Vagina (tissue), 2 donors: ENCODE results near the gene DLEC1. TPM values are rescaled to one million over a fixed set of nuclear protein-coding genes. Genes with fewer than 3 reads are reported as not detected.

Source experiments
- DNase-seq, 2 donors: peaks; one replicate each; pipeline ENCODE4 v3.0.0-alpha.2; 2017; ENCODE audit errors: extremely low spot score in 2 of 2
- H3K27ac ChIP-seq: fragments of 200-600 bp; sonication (generic); one replicate; pipeline ENCODE4 v1.5.1; 2019
- H3K27me3 ChIP-seq: fragments of 200-600 bp; sonication (generic); one replicate; pipeline ENCODE4 v1.5.1; 2019
- H3K36me3 ChIP-seq, 2 donors: fragments of 200-600 bp; sonication (generic); one replicate each; pipeline ENCODE4 v1.5.1; 2017 to 2019
- H3K4me1 ChIP-seq: fragments of 200-600 bp; sonication (generic); one replicate; pipeline ENCODE4 v1.5.1; 2019
- H3K4me3 ChIP-seq, 2 donors: fragments of 200-600 bp; sonication (generic); 1 replicate in 1 of 2; 2 replicates in 1 of 2; pipeline ENCODE4 v1.5.1; 2016 to 2019
- H3K9me3 ChIP-seq: fragments of 200-600 bp; sonication (generic); one replicate; pipeline ENCODE4 v1.5.1; 2019
- CTCF ChIP-seq, 3 experiments: fragments of 450-650 bp in 2 of 3; fragments of 200-600 bp in 1 of 3; sonication (generic) in 1 of 3; IDR thresholded peaks; one replicate each; pipeline ENCODE4 v1.5.1; 2017 to 2019; ENCODE audit warnings: antibody characterized with exemption in 3 of 3, mild to moderate bottlenecking in 2 of 3, moderate library complexity in 2 of 3
- POLR2A ChIP-seq, 2 donors: fragments of 450-650 bp; IDR thresholded peaks; one replicate each; pipeline ENCODE4 v1.6.1; 2017; ENCODE audit warnings: antibody characterized with exemption in 2 of 2, mild to moderate bottlenecking in 2 of 2, moderate library complexity in 2 of 2
- POLR2AphosphoS5 ChIP-seq, 2 donors: sonication (generic); formaldehyde crosslinking; IDR thresholded peaks; one replicate each; pipeline ENCODE4 v1.9.0; 2017; ENCODE audit warnings: antibody characterized with exemption in 2 of 2, mild to moderate bottlenecking in 2 of 2, low read depth in 1 of 2; ENCODE audit not compliant: insufficient read depth in 1 of 2
- intact Hi-C: fragments of 100-400 bp; cut with DNase I; formaldehyde crosslinking; loops from one replicate; pipeline ENCODE4 v1.15.1; 2023
- total RNA-seq: library from RNA; depleted of rRNA; stranded (reverse); fragments of >200 nt; gene quantifications from one replicate; pipeline ENCODE4 v1.2.3, GENCODE V29; 2016

Gene DLEC1
- total RNA-seq, 1 donor from 2014 or later = 0.25 TPM

- no peaks in the 10 kb centered on the region for H3K27me3 ChIP-seq
- intact Hi-C loops = loop anchor here (10.0 kb wide), 2 partner anchors 208 to 318 kb away; partner anchors contain the start of genes ACVR2B and XYLB
- H3K27ac ChIP-seq = peak overlapping the region; percentile 63
- no peak for TF ChIP-seq POLR2AphosphoS5 (IDR thresholded peaks at IDR 0.05; ENCODE audit: insufficient read depth in 1 of 2, low read depth in 1 of 2)
- TF ChIP-seq POLR2A (IDR thresholded peaks at IDR 0.05) = no peak
- no peak for TF ChIP-seq CTCF (IDR thresholded peaks at IDR 0.05)
- peaks cover 61% of the 10 kb centered on the region for H3K4me1 ChIP-seq
- peaks cover 0 to 28% of the 10 kb centered on the region in 2 donors for H3K36me3 ChIP-seq
- H3K9me3 ChIP-seq = no peaks in the 10 kb centered on the region
- H3K4me3 ChIP-seq = peak overlapping the region; percentile 80 to 85
- no peak for DNase-seq
Measured at GRCh38 chr3:38136393-38136776, 97.4 kb downstream of the DLEC1 start.

- peak within 1 kb of the TSS; percentile 80 to 85 for H3K4me3 ChIP-seq
- peak; percentile 98 to 100 for DNase-seq
- intact Hi-C loops = loop anchor here (10.0 kb wide), 2 partner anchors 208 to 318 kb away; partner anchors contain the start of genes ACVR2B and XYLB
- peaks cover 0 to 22% of the 10 kb centered on the region in 2 donors for H3K36me3 ChIP-seq
- no peaks in the 10 kb centered on the region for H3K9me3 ChIP-seq
- H3K27ac ChIP-seq = peak within 1 kb of the TSS; percentile 92
- no peaks in the 10 kb centered on the region for H3K27me3 ChIP-seq
- TF ChIP-seq POLR2AphosphoS5 (IDR thresholded peaks at IDR 0.05; ENCODE audit: insufficient read depth in 1 of 2, low read depth in 1 of 2) (peak; percentile 97), CTCF (IDR thresholded peaks at IDR 0.05) (peak in 1 of 3 experiments; percentile 36), POLR2A (IDR thresholded peaks at IDR 0.05) (peak in 1 of 2 donors; percentile 91)
- peaks cover 61% of the 10 kb centered on the region for H3K4me1 ChIP-seq
Measured at GRCh38 chr3:38136777-38137614, 98.0 kb downstream of the DLEC1 start, which contains the start of gene ACAA1. TSS of gene ACAA1 (minus strand) at chr3:38137127. CDS start at chr3:38137035, 92 bp downstream.

GRCh38 chr3:38137615-38138348 lies 98.8 kb downstream of the DLEC1 start:
- H3K27ac ChIP-seq = peak overlapping the region; percentile 92
- intact Hi-C loops = loop anchor here (10.0 kb wide), 2 partner anchors 207 to 317 kb away; partner anchors contain the start of genes ACVR2B and XYLB
- H3K4me1 ChIP-seq = peaks cover 61% of the 10 kb centered on the region
- TF ChIP-seq POLR2A (IDR thresholded peaks at IDR 0.05) (no peak), CTCF (IDR thresholded peaks at IDR 0.05) (no peak), POLR2AphosphoS5 (IDR thresholded peaks at IDR 0.05; ENCODE audit: insufficient read depth in 1 of 2, low read depth in 1 of 2) (no peak)
- no peaks in the 10 kb centered on the region for H3K9me3 ChIP-seq
- H3K4me3 ChIP-seq = peak overlapping the region; percentile 70 to 85
- H3K36me3 ChIP-seq = peaks cover 0 to 17% of the 10 kb centered on the region in 2 donors
- peak; percentile 92 to 96 for DNase-seq
- no peaks in the 10 kb centered on the region for H3K27me3 ChIP-seq

GRCh38 chr3:38138349-38139190 lies 99.6 kb downstream of the DLEC1 start, which contains the start of gene MYD88:
TSS of gene MYD88 (plus strand) at chr3:38138661. CDS start at chr3:38138701, 40 bp downstream.
- Histone ChIP-seq H3K4me1 (peaks cover 54% of the 10 kb centered on the region), H3K36me3 (peaks cover 0 to 16% of the 10 kb centered on the region in 2 donors), H3K9me3 (no peaks in the 10 kb centered on the region), H3K4me3 (peak within 1 kb of the TSS; percentile 70 to 85), H3K27ac (peak within 1 kb of the TSS; percentile 92), H3K27me3 (no peaks in the 10 kb centered on the region)
- TF ChIP-seq CTCF (IDR thresholded peaks at IDR 0.05) (no peak), POLR2A (IDR thresholded peaks at IDR 0.05) (peak in 1 of 2 donors; percentile 49), POLR2AphosphoS5 (IDR thresholded peaks at IDR 0.05; ENCODE audit: insufficient read depth in 1 of 2, low read depth in 1 of 2) (peak; percentile 54 to 85)
- peak; percentile 89 to 95 for DNase-seq
- intact Hi-C loops = loop anchor here (1.0 to 10.0 kb wide), 3 partner anchors 26 to 316 kb away; partner anchors contain the start of genes ACVR2B and XYLB
